AG04449 (cell line): ENCODE data around the gene TPCN1.

Experiments
- CTCF ChIA-PET: fragments of 350-600 bp; formaldehyde crosslinking; extraction: SDS; loops from one replicate; lab custom pipeline; 2021; ENCODE audit warnings: antibody characterized with exemption; lab: Yijun Ruan, JAX
- POLR2A ChIA-PET: fragments of 400-600, 350-600 bp; formaldehyde crosslinking; extraction: SDS; loops from one replicate; lab custom pipeline; 2020; ENCODE audit warnings: antibody characterized with exemption, inconsistent platforms; lab: Yijun Ruan, JAX
- DNase-seq: peaks from one replicate; pipeline ENCODE4 v3.0.0-alpha.2; 2010; ENCODE audit warnings: low read depth, low spot score
- H3K4me3 ChIP-seq: 2 replicates; pipeline ENCODE4 v1.5.1; 2011; ENCODE audit warnings: low read depth, mild to moderate bottlenecking, control low read depth, low read length
- TF ChIP-seq, protein P1 (sequence below): IDR thresholded peaks from one replicate; pipeline ENCODE4 v1.5.1; 2011; ENCODE audit warnings: mild to moderate bottlenecking, moderate library complexity, low read length, control low read depth, inconsistent platforms; ENCODE audit not compliant: insufficient read depth; ENCODE audit errors: missing control alignments

Gene TPCN1

DNA sequence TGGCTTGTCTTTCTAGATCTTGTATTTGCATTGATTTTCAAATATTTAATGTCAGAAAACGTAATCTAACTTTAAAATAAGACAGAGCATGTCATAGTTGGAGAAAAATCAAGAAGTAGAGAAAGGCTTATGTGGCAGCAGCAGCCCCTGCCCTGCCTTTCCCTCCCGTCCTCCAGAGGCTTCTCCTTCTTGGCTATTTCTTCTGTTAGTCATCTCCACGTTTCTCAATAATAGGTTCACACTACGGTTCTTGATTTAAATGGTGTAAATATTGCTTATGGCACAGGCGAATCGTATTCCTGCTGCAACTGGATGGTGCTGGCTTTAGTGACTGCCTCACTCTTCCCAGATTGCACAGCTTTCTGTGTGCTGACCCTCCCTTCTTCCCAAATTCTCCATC, 70.8 kb downstream of the TPCN1 start:
- POLR2A ChIA-PET: no interaction called here
- H3K4me3 ChIP-seq: no peak overlapping the region
- CTCF ChIA-PET: no interaction called here
- peak; percentile 45 for DNase-seq
- TF ChIP-seq, protein P1, sequence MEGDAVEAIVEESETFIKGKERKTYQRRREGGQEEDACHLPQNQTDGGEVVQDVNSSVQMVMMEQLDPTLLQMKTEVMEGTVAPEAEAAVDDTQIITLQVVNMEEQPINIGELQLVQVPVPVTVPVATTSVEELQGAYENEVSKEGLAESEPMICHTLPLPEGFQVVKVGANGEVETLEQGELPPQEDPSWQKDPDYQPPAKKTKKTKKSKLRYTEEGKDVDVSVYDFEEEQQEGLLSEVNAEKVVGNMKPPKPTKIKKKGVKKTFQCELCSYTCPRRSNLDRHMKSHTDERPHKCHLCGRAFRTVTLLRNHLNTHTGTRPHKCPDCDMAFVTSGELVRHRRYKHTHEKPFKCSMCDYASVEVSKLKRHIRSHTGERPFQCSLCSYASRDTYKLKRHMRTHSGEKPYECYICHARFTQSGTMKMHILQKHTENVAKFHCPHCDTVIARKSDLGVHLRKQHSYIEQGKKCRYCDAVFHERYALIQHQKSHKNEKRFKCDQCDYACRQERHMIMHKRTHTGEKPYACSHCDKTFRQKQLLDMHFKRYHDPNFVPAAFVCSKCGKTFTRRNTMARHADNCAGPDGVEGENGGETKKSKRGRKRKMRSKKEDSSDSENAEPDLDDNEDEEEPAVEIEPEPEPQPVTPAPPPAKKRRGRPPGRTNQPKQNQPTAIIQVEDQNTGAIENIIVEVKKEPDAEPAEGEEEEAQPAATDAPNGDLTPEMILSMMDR: no peak

DNA sequence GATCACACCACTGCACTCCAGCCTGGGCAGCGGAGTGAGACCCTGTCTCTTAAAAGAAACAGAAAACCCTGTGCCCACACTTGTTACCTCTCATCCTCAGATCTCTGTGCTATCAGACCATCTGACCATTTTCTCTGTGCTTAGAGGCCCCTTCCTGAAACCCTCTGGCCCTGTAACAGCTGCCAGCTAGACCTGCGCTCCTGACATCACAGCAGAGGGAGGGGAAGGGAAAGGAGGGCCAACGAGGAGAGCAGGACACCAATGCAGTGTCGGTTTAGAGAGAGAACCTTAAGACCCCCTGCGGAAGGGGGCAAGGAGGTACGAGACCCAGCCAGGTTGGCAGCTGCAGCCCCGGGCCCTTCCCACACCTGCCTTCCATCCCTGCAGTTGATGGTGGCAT, 71.3 kb downstream of the TPCN1 start:
- no peak for DNase-seq
- TF ChIP-seq, protein P1: no peak
- no peak overlapping the region for H3K4me3 ChIP-seq
- CTCF ChIA-PET: no interaction called here
- POLR2A ChIA-PET: interaction anchor here (0.6 kb wide), 1 partner anchor 47 kb away, joined by 3 read pairs; no protein-coding TSS in a partner anchor

DNA sequence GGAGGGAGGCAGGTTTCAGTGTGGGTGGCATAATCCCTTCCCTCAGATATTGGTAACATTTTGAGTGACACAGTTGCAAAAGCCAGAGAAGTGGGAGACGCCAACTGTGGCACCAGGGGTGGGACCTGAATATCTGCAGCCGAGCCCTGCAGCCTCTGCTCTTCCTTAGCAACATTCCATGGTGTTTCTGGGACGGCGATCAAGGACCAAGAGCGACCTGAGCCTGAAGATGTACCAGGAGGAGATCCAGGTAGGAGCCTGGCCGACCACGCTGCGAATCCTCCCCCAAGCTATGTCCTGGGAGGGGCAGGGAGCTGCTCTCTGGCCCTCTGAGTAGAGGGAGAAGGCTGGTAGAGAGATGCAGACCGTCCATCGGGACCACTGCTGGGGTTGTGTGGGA, 71.8 kb downstream of the TPCN1 start:
- ChIA-PET CTCF (interaction anchor here (0.7 kb wide), 1 partner anchor 26 kb away, joined by 3 read pairs; no protein-coding TSS in a partner anchor), POLR2A (interaction anchor here (0.6 kb wide), 1 partner anchor 47 kb away, joined by 3 read pairs; no protein-coding TSS in a partner anchor)
- TF ChIP-seq, protein P1: no peak

DNA sequence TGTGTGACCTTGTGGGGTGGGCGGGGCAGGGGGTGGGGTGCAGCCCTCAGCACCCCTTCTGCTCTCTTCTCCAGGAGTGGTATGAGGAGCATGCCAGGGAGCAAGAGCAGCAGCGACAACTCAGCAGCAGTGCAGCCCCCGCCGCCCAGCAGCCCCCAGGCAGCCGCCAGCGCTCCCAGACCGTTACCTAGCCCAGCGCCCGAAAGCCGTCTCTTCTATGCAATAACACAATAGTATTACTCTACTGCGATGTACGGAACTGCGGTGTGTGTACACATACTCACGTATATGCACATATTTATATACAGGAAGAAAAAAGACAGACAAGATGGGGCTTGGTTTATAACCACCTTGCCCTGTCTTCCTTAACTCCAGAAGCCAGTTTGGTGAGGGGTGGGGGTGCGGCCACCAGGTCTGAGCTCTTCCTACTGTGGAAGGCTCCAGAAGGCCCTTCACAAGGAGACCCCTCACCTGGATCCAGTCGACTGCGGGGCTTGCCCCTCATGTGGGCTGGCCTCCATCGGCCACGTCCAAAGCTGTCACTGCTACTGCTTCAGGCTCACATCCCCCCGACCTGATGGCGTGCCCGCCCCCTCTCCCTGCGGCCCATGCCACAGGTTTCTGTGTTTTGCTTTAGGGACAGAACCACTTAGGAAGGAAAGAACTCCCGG, 74.8 kb downstream of the TPCN1 start:
- no peak overlapping the region for H3K4me3 ChIP-seq
- POLR2A ChIA-PET: no interaction called here
- DNase-seq: no peak
- TF ChIP-seq, protein P1: no peak
- CTCF ChIA-PET: no interaction called here

More for the DNA sequence above, 71.8 kb downstream of the TPCN1 start:
- no peak for DNase-seq
- no peak overlapping the region for H3K4me3 ChIP-seq

DNA sequence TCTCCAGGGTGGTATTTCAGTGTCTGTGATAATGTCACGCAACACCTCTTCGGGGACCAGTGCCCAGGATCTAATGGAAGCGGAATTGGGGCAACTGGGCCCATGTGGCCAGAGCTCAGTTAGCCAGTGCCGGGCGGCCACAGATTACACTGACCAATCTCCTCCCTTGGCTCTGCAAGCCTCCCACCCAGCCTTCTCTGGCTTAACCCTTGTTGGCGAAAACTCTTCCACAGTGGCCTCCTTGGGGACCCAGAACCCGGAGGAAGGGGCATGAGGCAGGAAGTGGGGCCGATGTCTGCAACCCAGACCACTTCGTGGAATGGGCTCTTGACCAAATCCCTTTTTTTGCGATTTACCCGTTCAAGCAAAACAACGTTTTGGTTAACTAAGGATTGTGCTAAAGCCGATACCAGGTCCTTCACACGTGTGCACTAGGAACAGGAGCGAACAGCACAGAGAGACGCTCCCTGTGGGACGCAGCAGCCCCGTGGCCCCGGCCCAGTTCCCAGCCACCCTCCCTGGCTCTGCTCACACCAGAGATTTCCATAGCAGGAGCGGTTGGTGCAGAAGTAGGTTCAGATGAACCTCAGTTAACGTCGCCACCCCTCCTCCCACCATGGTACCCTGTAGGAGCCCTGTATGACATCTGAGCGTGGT, 75.4 kb downstream of the TPCN1 start:
- DNase-seq: no peak
- ChIA-PET CTCF (no interaction called here), POLR2A (no interaction called here)
- TF ChIP-seq, protein P1: no peak
- no peak overlapping the region for H3K4me3 ChIP-seq

DNA sequence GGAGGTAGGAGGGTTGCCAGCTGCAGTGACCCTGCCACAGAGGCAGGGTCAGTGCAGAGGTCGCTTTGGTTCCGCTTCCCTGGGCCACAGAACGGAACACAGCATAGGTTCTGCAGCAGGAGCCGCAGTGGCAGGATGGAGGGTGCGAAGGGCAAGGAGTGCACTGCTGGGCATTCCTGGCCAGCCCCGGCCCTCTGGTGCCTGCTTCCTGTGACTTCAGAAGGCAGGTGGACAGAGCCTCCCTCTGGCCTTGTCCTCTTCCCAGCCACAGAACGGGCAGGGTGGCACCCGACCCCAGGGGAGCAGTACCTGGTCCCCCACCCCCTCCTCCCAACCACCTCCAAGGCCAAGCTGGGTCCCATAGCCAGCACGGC, 75.9 kb downstream of the TPCN1 start:
- CTCF ChIA-PET: interaction anchor here (3.8 kb wide), 1 partner anchor 14 kb away, joined by 24 read pairs; no protein-coding TSS in a partner anchor

More for the DNA sequence above, 75.9 kb downstream of the TPCN1 start:
- DNase-seq: no peak
- POLR2A ChIA-PET: no interaction called here
- H3K4me3 ChIP-seq: no peak overlapping the region
- TF ChIP-seq, protein P1: no peak
